PFSK-1 (cell line): ENCODE data around the gene CTAG2.

Experiments
- FOXP2 ChIP-seq: optimal IDR thresholded peaks from 2 replicates; pipeline ENCODE3; 2011; ENCODE audit warnings: borderline replicate concordance, control low read depth, inconsistent platforms; ENCODE audit not compliant: insufficient read depth; ENCODE audit errors: extremely low read length, extremely low read depth
- POLR2AphosphoS5 ChIP-seq: IDR thresholded peaks from 2 replicates; pipeline ENCODE4 v1.6.1; 2012; ENCODE audit warnings: low read depth, mild to moderate bottlenecking, control low read depth, low read length, moderate library complexity
- REST ChIP-seq, 2 experiments: IDR thresholded peaks; 2 replicates each; pipeline versions ENCODE4 v1.6.1 to v1.8.0; 2011 to 2012; ENCODE audit warnings: low read depth in 2 of 2, low read length in 2 of 2, control low read depth in 1 of 2, inconsistent platforms in 1 of 2, mild to moderate bottlenecking in 1 of 2, moderate library complexity in 1 of 2; ENCODE audit not compliant: insufficient read depth in 1 of 2
- SIN3A ChIP-seq: IDR thresholded peaks from 2 replicates; pipeline ENCODE4 v1.6.1; 2012; ENCODE audit warnings: mild to moderate bottlenecking, low read length, moderate library complexity, borderline replicate concordance; ENCODE audit not compliant: insufficient read depth
- TAF1 ChIP-seq: IDR thresholded peaks from 2 replicates; pipeline ENCODE4 v1.6.1; 2012; ENCODE audit warnings: low read length, control low read depth, borderline replicate concordance; ENCODE audit not compliant: insufficient read depth

Gene CTAG2

DNA sequence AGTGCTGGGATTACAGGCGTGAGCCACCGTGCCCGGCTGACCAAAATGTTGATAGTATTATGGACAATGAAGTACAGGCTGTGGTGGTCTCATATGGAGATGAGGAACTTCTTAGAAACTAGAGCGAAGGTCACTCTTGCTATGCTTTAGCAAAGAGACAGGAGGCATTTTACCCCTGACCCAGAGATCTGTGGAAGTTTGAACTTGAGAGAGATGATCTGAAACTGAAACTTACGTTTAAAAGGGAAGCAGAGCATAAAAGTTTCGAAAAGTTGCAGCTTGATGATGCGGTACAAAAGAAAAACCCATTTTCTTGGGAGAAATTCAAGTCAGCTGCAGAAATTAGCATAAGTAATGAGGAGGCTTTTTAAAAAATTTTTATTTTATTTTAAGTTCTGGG lies 8.5 kb upstream of the CTAG2 start:
- TF ChIP-seq FOXP2 (no peak), SIN3A (no peak), REST (IDR thresholded peaks at IDR 0.05; ENCODE audit: insufficient read depth in 1 of 2, low read depth in 2 of 2, low read length in 2 of 2) (no peak), TAF1 (no peak), POLR2AphosphoS5 (no peak)

GRCh38 chrX:154661170-154661569 lies 7.8 kb upstream of the CTAG2 start:
- no peak for TF ChIP-seq FOXP2
- no peak for TF ChIP-seq SIN3A
- TF ChIP-seq POLR2AphosphoS5: no peak
- TF ChIP-seq TAF1: no peak
- no peak for TF ChIP-seq REST (IDR thresholded peaks at IDR 0.05; ENCODE audit: insufficient read depth in 1 of 2, low read depth in 2 of 2, low read length in 2 of 2)

DNA sequence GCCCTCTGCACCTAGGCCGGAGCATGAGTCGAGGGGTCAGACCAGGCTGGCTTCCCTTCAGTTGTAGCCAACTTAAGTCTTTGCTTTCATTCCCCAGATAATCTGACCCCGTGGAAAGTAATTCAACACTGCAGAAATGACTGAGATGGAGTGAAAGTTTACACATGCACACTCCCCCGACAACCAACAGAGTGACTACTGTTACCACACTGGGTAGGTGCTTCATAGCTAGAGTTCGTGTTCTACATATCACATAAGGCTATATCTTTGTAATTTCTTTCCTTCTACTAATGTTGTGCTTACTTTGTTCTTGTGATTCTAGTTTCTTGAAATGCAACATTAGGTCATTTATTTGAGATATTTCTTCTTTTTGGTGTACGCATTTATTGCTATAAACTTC lies 7.2 kb upstream of the CTAG2 start:
- TF ChIP-seq POLR2AphosphoS5: no peak
- no peak for TF ChIP-seq SIN3A
- no peak for TF ChIP-seq REST (IDR thresholded peaks at IDR 0.05; ENCODE audit: insufficient read depth in 1 of 2, low read depth in 2 of 2, low read length in 2 of 2)
- no peak for TF ChIP-seq FOXP2
- no peak for TF ChIP-seq TAF1

DNA sequence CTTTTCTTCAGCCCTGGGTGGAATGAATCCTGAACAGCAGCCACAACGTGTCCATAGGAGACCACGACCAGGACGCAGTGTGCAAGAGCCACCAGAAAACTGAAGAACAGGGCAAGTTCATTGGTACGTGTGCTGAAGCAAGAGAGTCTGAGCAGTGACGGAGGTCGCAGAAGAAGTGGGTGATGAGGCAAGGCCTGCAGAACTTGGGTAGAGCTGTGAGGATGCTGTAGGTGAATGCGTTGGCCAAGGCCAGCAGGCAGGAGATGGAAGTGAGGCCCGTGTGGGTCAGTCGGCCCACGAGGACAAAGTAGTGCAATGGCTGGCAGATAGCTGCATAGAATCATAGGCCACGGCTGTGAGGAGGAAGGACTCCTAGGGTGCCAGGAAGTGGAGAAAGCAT lies 5.6 kb upstream of the CTAG2 start:
- no peak for TF ChIP-seq FOXP2
- TF ChIP-seq REST (IDR thresholded peaks at IDR 0.05; ENCODE audit: insufficient read depth in 1 of 2, low read depth in 2 of 2, low read length in 2 of 2): no peak
- TF ChIP-seq POLR2AphosphoS5: no peak
- no peak for TF ChIP-seq SIN3A
- TF ChIP-seq TAF1: no peak

DNA sequence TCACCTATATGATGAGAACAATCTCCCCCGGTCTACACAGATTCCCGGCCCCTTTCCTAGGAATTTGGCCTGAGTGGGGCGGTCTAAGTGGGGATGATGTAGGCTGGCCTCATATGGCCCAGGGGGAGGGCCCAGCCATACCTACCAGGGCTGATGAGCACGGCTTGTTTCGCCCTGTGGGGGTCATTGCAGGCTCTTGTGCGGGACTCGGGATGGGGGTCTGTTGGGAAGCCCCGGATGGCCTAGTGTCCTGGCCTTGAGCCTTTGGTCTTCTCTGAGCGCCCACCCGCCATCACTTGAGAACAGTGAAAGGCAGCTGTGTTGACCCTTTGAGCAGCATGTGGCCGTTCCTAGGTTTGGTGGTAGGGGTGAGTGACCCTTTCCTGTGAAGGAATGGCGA lies 4.8 kb upstream of the CTAG2 start:
- TF ChIP-seq SIN3A (no peak), POLR2AphosphoS5 (no peak), REST (IDR thresholded peaks at IDR 0.05; ENCODE audit: insufficient read depth in 1 of 2, low read depth in 2 of 2, low read length in 2 of 2) (no peak), TAF1 (no peak), FOXP2 (no peak)
